Dedifferentiated amniotic fluid mesenchymal stem cell (primary cell): ENCODE measurements around the gene PLA2G4A.
"Not testable (repeated sequence)": the region's sequence is repeated elsewhere in the genome, so short reads cannot be mapped to it uniquely, and the experiment has no call there.

Source experiments
- DNase-seq: peaks from one replicate; pipeline ENCODE4 v3.0.0-alpha.2; 2016; ENCODE audit errors: extremely low spot score

Gene PLA2G4A

GRCh38 chr1:186921386-186921785 is 92.6 kb downstream of the PLA2G4A start:
- not testable (repeated sequence) for DNase-seq

GRCh38 chr1:186922814-186923213 is 94.1 kb downstream of the PLA2G4A start:
- not testable (repeated sequence) for DNase-seq

GRCh38 chr1:186923486-186923885 is 94.7 kb downstream of the PLA2G4A start:
- no peak for DNase-seq

GRCh38 chr1:186925881-186926669 is 97.3 kb downstream of the PLA2G4A start:
- peak; percentile 52 for DNase-seq

- DNase-seq, result no peak
These were observed 99.1 kb downstream of the PLA2G4A start for GRCh38 chr1:186927884-186928283.

- DNase-seq, result no peak
These were observed 101.5 kb downstream of the PLA2G4A start for GRCh38 chr1:186930238-186930637.

- DNase-seq, result no peak
These were observed 108.4 kb downstream of the PLA2G4A start for GRCh38 chr1:186937016-186937670.

- no peak for DNase-seq
These were observed 115.3 kb downstream of the PLA2G4A start for GRCh38 chr1:186943891-186944686.

GRCh38 chr1:186945146-186945545 is 116.4 kb downstream of the PLA2G4A start:
- no peak for DNase-seq

- DNase-seq, result no peak
These were observed 119.8 kb downstream of the PLA2G4A start for GRCh38 chr1:186948535-186948934.

GRCh38 chr1:186949173-186949572 is 120.4 kb downstream of the PLA2G4A start:
- no peak for DNase-seq

GRCh38 chr1:186950547-186950946 is 121.8 kb downstream of the PLA2G4A start:
- DNase-seq, result peak; percentile 34

GRCh38 chr1:186953876-186954275 is 125.1 kb downstream of the PLA2G4A start:
- DNase-seq, result no peak

- DNase-seq, result no peak
These were observed 128.6 kb downstream of the PLA2G4A start for GRCh38 chr1:186957314-186957713.

- DNase-seq, result no peak
These were observed 129.8 kb downstream of the PLA2G4A start for GRCh38 chr1:186958520-186958919.

GRCh38 chr1:186960861-186961260 is 132.1 kb downstream of the PLA2G4A start:
- no peak for DNase-seq

- no peak for DNase-seq
These were observed 137.1 kb downstream of the PLA2G4A start for GRCh38 chr1:186965847-186966246.

- no peak for DNase-seq
These were observed 137.7 kb downstream of the PLA2G4A start for GRCh38 chr1:186966456-186966855.

GRCh38 chr1:186967656-186968394 is 139.1 kb downstream of the PLA2G4A start:
- DNase-seq, result no peak

GRCh38 chr1:186974774-186975181 is 146.0 kb downstream of the PLA2G4A start:
- peak; percentile 99 for DNase-seq

- DNase-seq, result no peak
These were observed 146.5 kb downstream of the PLA2G4A start for GRCh38 chr1:186975220-186975619.

- no peak for DNase-seq
These were observed 148.0 kb downstream of the PLA2G4A start for GRCh38 chr1:186976700-186977099.
